ENCODE data around the gene TRIM65.
A peak's percentile ranks its signal among the peaks of the same experiment; 100 is the strongest.

TRIM65 gene, protein sequence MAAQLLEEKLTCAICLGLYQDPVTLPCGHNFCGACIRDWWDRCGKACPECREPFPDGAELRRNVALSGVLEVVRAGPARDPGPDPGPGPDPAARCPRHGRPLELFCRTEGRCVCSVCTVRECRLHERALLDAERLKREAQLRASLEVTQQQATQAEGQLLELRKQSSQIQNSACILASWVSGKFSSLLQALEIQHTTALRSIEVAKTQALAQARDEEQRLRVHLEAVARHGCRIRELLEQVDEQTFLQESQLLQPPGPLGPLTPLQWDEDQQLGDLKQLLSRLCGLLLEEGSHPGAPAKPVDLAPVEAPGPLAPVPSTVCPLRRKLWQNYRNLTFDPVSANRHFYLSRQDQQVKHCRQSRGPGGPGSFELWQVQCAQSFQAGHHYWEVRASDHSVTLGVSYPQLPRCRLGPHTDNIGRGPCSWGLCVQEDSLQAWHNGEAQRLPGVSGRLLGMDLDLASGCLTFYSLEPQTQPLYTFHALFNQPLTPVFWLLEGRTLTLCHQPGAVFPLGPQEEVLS

DNA sequence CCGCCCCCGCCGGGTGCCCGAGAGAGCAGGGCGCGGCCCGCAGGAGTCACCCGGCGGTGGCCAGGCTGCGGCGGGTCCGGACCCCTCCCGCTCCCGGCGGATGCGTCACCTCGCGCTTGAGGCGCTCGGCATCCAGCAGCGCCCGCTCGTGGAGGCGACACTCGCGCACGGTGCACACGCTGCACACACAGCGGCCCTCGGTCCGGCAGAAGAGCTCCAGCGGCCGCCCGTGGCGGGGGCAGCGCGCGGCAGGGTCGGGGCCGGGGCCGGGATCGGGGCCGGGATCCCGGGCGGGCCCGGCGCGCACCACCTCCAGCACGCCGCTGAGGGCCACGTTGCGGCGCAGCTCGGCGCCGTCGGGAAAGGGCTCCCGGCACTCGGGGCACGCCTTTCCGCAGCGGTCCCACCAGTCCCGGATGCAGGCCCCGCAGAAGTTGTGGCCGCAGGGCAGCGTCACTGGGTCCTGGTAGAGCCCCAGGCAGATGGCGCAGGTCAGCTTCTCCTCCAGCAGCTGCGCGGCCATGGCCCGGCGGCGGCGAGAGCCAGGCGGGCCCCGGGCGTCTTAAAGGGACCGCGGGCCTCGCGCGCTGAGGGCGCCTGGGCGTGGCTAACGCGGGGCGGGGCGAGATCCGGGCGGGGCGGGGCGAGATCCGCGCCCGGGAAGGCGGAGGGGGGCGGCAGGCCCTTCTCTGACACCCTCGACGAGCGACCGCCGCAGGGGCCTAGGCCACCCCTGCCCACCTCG lies at the start of gene TRIM65:
Gene TRIM65, minus strand, starts transcription at position 537 of the 745 bp plus-strand sequence. Its CDS starts 14 bp downstream, at position 523.
- peak; percentile 58 to 65 for DNase-seq (ENCODE audit: low read depth in 2 of 2)

DNA sequence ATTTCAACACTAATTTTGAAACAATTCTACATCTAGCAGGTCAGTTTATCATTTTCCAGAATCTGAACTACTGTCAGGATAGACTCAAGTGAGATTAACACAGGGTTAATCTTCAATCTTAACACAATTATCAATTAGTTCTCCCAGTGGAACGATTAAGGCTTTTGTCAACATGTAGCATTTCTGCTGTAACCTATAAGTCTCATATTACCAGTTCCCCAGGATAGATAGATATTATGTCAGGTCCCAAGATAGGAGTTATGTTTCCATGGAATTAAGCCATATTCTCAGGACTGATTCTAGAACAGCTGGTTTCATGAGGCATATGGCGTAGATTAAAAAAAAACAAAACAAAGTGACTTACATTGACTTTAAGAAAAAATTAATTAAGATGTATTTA lies 48.5 kb upstream of the TRIM65 start:
- no peak for DNase-seq (ENCODE audit: low read depth in 2 of 2)

DNA sequence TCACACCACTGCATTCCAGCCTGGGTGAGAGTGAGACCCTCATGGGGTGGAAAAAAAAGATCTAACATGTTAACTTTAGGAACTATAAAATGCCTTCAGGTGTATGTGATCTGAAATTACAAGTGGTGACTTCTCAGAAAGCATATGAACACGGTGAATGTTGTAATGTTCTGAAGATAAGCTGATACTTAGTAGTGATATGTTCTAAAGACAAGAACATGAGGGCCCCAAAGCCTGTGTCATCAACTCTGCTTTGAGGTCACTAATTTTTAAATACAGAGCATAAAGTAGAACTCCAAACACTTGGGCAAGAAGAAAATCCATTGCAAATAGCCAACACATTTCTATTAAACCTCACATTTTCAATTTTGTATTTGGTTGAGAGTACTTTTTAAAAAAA lies 46.7 kb upstream of the TRIM65 start:
- no peak for DNase-seq (ENCODE audit: low read depth in 2 of 2)

DNA sequence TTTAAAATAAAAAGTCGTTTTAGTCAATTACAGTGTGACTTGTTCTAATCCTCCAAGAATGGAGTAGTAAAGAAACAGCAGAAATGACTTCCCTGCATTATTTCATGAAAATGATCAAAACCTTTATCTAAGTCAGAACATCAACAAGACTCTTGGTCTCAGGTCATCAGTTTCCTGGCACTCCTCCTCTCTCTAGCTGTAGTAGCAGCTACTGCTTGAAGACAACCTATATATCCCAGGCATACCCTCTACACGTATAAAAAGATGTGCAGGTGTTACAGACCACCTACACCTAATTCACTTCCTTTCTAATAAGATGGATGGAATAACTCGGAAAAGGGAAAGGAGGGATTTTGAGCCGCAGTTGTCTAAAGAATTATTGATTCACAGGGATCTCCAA lies 45.7 kb upstream of the TRIM65 start:
- no peak for DNase-seq (ENCODE audit: low read depth in 2 of 2)

DNA sequence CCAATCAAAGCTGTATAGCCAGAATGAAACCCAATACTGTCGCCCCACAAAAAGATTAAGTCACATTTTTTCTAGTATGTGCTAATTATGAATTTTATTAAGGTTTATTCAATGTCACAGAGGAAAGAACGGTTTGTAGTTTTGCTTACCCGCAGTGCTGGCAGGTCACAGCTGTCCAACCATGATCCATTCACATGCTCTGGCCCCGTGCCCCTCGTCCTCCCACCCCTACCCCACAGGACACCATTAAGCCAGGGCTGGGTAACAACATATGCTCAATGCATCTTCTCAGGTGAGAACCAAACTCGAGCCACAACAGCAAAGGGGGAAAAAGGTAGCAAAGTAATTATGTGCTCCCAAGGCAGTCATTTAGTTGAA lies 44.7 kb upstream of the TRIM65 start:
- DNase-seq (ENCODE audit: low read depth in 2 of 2), result no peak

DNA sequence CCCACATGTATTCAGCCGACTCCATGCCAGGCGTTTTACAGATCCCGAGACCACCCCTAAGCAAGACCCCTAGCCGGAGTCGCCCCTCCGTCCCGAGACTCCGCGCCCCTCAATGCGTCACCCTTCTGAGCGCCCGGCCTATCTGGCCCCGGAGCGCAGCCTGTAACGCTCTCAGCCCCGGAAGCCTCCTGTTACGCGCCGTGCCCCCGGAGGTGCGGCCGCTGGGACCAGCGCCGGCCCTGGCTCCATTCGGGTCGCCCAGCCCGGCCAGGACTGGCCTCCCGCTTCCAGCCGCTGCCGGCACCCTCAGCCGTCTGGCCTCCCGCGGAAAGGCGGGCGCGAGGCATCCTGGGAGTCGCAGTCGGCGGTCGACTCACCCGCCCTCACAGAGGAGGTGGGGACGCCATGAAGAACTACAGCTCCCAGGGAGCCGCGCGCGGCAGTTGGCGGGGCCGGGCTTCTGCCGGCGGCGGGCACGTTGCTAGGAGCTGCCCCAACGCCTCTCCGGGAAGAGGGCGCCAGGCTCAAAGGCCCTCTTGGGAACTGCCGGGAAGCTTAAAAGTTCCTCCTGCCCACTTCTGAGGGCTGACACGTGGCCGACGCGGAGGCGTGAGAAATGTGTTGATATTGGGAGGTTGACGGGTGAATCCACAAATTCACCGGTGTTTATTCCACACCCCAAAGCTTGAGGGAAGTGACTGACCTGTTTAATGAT lies 44.1 kb upstream of the TRIM65 start, which contains the start of gene FBF1:
Gene FBF1, minus strand, starts transcription at position 316 of the 715 bp plus-strand sequence. CDS start 2,893 bp downstream, outside the sequence.
- DNase-seq (ENCODE audit: low read depth in 2 of 2), result peak; percentile 74

DNA sequence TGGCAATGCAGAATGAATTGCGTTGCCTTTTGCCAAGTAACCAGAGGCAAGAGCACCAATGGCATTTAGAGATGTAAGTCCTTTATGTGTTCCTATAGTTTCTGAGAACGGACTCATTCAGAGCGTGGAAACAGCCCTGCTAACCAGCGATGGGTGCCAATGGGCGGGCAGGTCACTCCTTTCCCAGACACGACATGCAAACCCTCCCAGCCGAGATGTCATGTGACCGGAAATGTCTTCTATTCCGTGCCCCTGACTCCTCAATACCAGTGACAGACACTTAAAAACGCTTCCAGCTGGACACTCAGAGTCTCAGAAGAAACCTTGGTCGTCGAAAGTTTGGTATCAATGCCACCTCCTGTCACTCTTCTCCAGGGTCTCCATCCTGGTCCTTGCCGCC lies 40.9 kb upstream of the TRIM65 start:
- no peak for DNase-seq (ENCODE audit: low read depth in 2 of 2)

DNA sequence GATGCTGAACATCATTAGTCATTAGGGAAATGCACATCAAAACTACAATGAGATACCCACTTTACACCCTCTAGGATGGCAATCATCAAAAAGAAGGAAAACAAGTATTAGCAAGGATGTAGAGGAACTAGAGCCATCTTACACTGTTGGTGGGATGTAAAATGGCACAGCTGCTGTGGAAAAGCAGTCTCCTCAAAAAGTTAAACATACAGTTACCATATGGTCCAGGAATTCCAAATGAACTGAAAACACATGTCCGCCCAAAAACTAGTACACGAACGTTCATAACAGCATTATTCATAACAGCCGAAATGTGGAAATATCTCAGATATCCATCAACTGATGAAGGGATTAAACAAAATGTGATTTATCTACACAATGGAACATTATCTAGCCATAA lies 37.1 kb upstream of the TRIM65 start:
- no peak for DNase-seq (ENCODE audit: low read depth in 2 of 2)

DNA sequence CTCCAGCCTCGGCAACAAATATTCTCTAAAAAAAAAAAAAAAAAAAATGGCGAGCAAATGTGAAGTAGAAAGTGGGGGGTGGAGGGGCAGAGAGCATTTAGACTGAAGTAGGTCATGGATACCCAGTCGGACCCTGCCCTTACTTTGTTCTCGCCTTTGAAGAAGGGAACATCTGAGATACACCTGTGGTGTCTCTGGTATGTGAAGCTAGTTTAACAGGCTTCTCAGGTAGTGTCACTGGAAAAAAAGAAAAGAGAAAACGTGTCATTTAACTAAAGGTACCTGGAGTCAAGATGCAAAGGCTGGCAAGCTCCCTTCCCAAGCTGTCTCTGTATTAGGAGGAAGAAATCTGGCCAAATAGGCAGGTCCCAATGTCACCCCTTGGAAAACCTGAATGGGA lies 36.1 kb upstream of the TRIM65 start:
- no peak for DNase-seq (ENCODE audit: low read depth in 2 of 2)

DNA sequence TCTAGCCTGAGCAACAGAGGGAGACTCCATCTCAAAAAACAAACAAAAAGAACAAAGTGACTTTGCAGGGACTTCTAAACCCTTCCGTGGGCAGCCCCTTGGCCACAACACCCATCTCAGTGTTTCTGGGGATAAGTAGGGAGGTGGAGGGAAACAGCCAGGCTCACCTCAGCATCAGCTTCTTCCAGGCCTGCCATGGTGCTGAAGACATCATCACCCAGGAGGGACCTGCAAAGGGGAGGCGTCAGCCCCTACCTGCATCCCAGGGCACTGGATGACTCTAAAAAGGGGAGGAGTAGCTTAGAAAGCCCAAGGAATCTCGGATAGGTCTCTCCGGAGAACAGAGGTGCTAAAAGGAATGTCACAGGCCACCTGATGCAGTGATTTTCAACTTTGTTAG lies 34.3 kb upstream of the TRIM65 start:
- no peak for DNase-seq (ENCODE audit: low read depth in 2 of 2)

DNA sequence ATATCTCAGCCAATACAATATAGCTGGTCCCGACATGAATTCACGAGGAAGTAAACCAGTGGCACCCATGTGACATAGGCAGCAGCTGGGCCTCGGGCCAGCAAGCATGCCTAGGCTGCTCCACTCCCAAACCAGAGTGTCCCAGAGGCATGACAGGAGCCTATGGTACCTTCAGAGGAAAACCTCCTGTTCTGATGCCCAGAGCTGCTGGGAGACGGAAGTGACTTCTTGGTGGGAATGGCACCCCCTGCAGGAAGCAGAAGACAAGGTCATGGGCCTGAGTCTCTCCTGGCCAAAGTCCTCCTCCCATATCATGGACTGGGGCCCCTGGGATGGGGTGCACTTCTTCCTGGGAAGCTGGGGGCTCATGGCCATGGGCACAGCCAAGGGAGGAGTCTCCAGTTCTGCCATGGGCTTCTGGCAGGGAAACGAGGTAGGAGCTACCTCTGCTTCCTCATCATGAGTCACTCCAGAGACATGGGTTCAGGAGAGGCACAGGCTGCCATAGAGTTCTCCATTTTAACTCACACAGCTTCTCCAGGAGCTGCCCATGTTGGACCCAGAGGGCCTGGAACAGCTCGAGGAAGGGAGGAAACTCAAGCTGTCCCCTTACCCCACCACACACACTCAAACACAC lies 30.7 kb upstream of the TRIM65 start:
- DNase-seq (ENCODE audit: low read depth in 2 of 2), result no peak

DNA sequence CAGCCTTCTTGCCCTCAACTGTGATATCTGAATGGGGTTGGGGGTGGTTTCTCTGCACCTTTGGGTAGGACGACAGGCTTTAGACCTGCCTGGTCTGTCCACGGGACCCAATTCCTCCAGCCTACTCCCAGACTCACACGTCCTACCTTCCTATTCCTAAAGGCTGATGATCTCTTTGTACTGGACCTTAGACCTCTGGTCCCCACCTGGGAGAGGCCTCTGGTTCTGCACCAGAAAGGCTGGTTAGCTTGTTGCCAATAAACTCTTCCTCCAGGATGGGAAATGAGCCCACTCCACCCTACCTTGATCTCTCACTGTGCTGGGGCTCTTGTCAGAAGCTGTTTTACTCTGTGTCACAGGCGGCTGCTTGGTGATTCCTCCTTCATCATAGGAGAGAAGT lies 29.7 kb upstream of the TRIM65 start:
- no peak for DNase-seq (ENCODE audit: low read depth in 2 of 2)

DNA sequence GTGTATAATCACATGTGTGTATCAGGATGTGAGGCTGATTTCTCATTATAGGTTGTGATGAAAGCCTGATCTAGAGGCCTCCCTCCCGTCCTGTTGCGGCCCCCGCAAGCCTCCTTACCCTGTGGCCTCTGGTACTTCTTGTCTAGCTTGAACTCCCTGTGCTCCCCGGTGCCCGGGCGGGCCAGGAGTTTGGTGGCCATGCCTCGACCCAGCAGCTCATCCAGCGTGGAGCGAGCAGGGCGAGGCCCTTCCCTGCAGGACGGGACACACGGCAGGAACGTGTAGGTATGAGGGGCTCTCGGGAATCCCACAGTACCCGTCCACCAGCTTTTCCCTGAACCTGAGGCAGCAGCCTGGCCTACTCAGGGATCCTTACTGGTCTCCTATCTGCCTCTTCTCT lies 29.2 kb upstream of the TRIM65 start:
- DNase-seq (ENCODE audit: low read depth in 2 of 2), result no peak

DNA sequence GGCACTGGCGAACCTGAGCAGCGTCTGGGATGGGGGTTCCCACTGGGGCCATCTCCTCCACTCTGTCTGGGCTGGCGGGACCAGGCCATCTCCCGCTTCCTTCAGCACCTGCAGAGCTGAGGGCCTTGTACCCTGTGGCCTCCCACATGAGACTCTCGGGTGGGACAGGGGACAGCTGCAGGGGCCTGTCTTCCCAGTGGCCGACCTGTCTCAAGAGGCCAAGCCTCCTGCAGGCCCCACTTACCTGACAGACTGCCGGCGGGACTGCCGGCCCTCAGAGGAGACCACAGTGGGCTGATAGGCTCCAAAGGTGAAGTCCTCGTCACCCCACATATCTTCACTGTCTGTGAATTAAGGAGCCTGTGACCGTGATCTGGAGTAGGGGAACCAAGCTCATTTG lies 28.4 kb upstream of the TRIM65 start:
- no peak for DNase-seq (ENCODE audit: low read depth in 2 of 2)

DNA sequence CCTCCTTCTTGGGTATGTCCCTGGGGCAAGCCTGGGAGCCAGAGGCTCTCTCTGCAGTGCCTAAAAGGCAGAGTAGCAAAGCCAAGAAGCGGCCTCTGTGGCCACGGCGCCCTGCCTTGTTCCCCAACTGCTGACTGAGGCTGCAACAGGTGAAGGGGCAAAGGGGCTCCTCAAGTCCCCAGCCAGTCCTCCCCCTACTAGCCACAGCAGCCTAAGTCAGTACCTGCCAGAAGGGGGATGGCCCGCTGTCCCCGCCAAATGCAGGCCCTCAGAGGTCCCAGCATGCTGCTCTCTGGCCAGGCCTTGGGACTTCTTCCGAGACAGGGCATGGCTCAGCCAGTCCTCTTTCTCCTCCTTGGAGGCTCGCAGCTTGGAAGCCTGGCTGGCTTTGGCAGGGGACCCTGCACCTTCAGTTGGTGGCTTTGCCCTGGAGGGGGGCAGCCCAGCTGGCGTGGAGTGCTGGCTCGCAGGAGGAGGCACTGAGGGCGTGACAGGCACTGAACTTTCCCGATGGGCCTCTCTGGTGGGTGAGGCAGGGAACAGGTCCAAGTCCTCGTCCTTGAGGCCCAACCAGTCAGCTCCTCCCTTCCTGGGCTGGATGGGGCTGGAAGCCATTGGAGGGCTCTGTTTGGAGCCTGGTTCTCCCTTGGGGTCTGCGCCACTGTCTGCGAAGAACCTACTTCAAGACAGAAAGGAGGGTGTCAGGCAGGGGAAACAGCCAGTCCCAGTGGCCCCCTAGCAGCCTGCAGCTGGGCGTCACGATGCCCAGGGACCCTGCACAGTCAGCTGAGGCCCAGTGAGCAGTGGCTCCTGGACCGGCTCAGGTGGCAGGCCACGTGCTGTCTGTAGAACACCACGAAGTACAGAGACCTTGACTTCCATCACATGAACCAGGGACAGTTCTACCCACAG lies 26.5 kb upstream of the TRIM65 start:
- no peak for DNase-seq (ENCODE audit: low read depth in 2 of 2)

DNA sequence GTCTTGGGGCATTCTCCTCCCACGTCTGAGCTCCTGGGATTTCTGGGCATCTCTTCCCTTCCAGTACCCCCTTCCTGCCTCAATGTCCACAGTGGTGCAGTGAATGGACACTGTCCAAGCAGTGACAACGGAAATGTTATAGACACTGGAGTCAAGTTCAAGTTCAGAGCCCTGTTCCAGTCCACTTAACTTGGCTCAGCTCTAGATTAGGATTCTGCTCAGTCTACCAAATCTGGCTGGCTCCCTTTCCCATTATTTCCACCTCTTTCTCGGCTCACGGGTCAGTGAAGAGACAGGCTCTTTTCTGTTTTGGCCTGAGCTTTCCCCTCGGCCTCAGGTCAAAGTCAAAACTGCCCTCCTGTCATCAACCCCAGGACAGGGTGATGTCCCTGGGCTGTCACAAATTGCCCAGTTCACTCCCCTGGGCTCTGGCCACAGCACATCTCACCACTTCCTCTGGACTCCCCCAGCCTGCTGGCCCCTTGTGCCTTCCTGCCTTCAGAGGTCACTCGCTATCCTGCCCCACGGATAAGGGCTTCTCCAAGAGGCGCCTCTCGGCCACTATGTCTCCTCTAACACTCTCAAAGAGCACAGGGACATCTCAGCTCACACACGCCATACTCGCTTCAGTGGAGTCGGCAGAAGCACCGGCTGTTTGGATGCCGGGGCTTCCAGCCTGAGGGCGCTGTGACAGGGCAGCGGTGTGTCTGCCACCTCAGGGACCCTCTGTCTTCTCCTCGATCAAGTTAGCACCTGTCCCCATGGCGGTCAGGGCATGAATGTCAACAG lies 25.6 kb upstream of the TRIM65 start:
- no peak for DNase-seq (ENCODE audit: low read depth in 2 of 2)

DNA sequence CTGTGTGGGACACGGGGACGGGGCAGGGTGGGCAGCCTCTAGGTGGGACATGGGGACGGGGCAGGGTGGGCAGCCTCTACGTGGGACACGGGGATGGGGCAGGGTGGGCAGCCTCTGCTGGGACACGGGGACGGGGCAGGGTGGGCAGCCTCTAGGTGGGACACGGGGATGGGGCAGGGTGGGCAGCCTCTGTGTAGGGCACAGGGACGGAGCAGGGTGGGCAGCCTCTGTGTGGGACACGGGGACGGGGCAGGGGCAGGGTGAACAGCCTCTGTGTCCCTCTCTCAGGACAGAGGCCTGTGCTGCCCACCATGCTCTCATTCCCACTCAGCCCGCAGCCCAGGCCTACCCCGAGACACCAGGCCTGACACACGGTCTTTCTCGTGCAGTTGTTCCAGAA lies 24.8 kb upstream of the TRIM65 start:
- no peak for DNase-seq (ENCODE audit: low read depth in 2 of 2)

DNA sequence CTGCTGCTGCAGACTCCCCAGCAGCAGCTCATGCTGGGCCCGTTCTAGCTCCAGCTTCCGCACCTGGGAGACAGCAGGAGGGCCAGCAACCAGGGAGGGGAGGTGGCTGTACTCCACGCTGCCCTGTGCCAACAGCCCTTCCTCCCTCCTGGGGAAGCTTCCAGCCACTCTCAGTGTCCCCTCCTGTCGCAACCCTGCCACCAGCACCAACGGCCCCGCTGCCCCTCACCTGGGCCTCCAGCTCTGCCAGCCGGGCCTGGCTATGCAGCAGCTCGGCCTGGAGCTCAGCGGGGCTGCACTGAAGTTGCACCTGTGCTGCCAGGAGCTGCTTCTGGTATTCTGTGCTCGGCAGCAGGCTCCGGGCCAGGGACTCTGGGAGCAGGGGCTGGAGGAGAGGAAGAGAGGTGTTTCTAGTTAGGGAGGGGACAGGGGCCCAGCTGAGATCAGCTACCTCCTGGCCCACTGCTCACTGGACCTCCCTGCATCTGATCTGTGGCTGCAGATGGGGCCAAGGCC lies 23.4 kb upstream of the TRIM65 start:
- DNase-seq (ENCODE audit: low read depth in 2 of 2), result no peak

DNA sequence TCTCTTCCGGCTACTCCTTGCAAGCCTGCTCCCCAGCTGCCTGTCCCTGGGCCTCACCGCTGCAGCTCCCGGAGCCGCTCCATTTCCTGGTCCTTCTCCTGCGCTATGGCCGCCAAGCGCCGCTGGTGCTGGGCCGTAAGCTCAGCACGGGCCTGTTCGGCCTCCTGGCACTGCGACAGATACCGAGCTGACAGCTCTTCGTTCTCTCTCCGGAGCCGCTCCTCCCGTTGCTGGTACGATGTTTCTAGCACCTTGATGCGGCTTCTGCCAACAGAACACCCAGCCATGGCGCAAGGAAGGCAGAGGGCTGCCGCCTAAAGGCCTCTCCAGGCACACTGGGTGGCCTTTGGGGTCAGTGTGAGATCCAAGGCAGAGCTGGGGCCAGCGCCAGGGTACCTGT lies 22.9 kb upstream of the TRIM65 start:
- DNase-seq (ENCODE audit: low read depth in 2 of 2), result no peak
